Measurements from ENCODE around the gene AGAP9. TPM values are rescaled to one million over a fixed set of nuclear protein-coding genes. Genes with fewer than 3 reads are reported as not detected.
"Not testable (repeated sequence)": the region's sequence is repeated elsewhere in the genome, so short reads cannot be mapped to it uniquely, and the experiment has no call there.

Gene AGAP9
- total RNA-seq, 1 experiment from 2014 or later, result 7.4 TPM

- peaks cover 0 to 12% of the 10 kb centered on the region in 2 experiments; a peak in 2 of 4 replicates for H3K4me1 ChIP-seq (ENCODE audit: control insufficient read depth in 1 of 2, insufficient read depth in 2 of 2, low read length in 2 of 2)
- H3K27ac ChIP-seq (ENCODE audit: low read depth, low read length), result no peak overlapping the region
- TF ChIP-seq ELF1 (IDR thresholded peaks at IDR 0.05; ENCODE audit: borderline replicate concordance, low read depth) (no peak), EZH2 (IDR thresholded peaks at IDR 0.05) (no peak), SIN3A (IDR thresholded peaks at IDR 0.05; ENCODE audit: low read depth) (no peak)
- intact Hi-C loops (cut with micrococcal nuclease), result no loop called here
- DNase-seq (ENCODE audit: low read depth, low spot score) (no peak), ATAC-seq (no peak)
- POLR2A ChIA-PET, result no interaction called here
- H3K27me3 ChIP-seq (ENCODE audit: insufficient read depth, low read length), result no peaks in the 10 kb centered on the region
- RAD21 ChIA-PET (ENCODE audit: low non-redundant PET in 1 of 2, low total read pairs in 2 of 2, uncharacterized antibody in 2 of 2, unreplicated experiment in 2 of 2), result no interaction called here
- H4K20me1 ChIP-seq (ENCODE audit: insufficient read depth), result no peaks in the 10 kb centered on the region
- no peak overlapping the region for H3K9ac ChIP-seq (ENCODE audit: low read length)
- H3K4me3 ChIP-seq (replicated peaks in 1 of 2; ENCODE audit: low read depth in 1 of 2, low read length in 2 of 2), result no peak overlapping the region
- no peak overlapping the region for H3K4me2 ChIP-seq (ENCODE audit: low read length)
- H3K9me2 ChIP-seq (ENCODE audit: insufficient read depth), result no peaks in the 10 kb centered on the region
- H3K9me3 ChIP-seq (ENCODE audit: control insufficient read depth in 1 of 2, insufficient read depth in 1 of 2, low read depth in 1 of 2, low read length in 2 of 2), result no peaks in the 10 kb centered on the region
- BruUV-seq (replicated peaks), result no TSS peak
- H3K79me2 ChIP-seq (ENCODE audit: insufficient read depth, low read length), result no peaks in the 10 kb centered on the region
- no peaks in the 10 kb centered on the region for H3K36me3 ChIP-seq (ENCODE audit: control insufficient read depth in 1 of 2, insufficient read depth in 2 of 2, low read length in 2 of 2)
- CTCF ChIA-PET, result no interaction called here
- H2AFZ ChIP-seq (ENCODE audit: low read depth, low read length, poor library complexity, severe bottlenecking), result no peak overlapping the region
Observed at GRCh38 chr10:47456079-47456785, 67.2 kb downstream of the AGAP9 start.

DNA sequence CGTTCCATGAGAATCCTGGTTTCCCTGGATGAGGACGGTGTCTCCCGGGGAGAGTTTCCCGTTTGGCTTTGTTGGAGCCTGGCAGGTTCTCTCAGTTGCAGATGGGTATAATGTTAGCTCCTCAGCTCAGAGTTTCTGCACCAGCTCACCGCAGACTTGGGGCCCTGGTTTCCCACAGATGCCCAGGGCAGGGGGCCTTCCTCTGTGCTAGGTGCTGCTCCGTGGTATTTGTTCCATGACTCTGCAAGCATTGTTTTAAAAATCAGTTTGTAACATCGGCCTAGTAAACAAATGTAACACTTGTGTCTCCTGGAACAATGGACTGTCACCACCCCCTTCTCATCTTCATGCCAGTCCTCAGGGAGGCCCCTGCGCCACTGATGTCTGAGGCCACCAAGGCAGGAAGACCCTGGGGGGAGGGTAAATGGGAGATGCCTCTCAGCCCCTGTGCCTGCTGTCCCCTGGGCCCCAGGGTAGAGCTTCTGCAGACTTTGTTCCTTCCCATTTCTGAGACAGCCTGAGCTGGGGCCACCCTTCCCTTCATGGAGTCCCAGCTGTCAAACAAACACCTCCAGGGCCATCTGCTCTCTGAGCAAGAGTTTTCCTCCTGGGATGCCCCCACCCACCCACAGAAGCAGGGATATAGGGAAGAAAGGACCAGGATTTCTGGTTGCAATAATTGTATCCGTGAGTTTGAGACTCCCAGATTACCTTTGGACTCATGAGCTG is 67.9 kb downstream of the AGAP9 start:
- DNase-seq (ENCODE audit: low read depth, low spot score); POLR2A ChIA-PET; CTCF ChIA-PET; BruUV-seq (replicated peaks); ATAC-seq; H3K4me3 ChIP-seq (replicated peaks in 1 of 2; ENCODE audit: low read depth in 1 of 2, low read length in 2 of 2); H4K20me1 ChIP-seq (ENCODE audit: insufficient read depth); H3K9me3 ChIP-seq (ENCODE audit: control insufficient read depth in 1 of 2, insufficient read depth in 1 of 2, low read depth in 1 of 2, low read length in 2 of 2); H3K79me2 ChIP-seq (ENCODE audit: insufficient read depth, low read length); H3K27ac ChIP-seq (ENCODE audit: low read depth, low read length); H2AFZ ChIP-seq (ENCODE audit: low read depth, low read length, poor library complexity, severe bottlenecking); H3K4me1 ChIP-seq (ENCODE audit: control insufficient read depth in 1 of 2, insufficient read depth in 2 of 2, low read length in 2 of 2); H3K4me2 ChIP-seq (ENCODE audit: low read length); H3K36me3 ChIP-seq (ENCODE audit: control insufficient read depth in 1 of 2, insufficient read depth in 2 of 2, low read length in 2 of 2); intact Hi-C loops (cut with micrococcal nuclease); H3K27me3 ChIP-seq (ENCODE audit: insufficient read depth, low read length); H3K9ac ChIP-seq (ENCODE audit: low read length); RAD21 ChIA-PET (ENCODE audit: low non-redundant PET in 1 of 2, low total read pairs in 2 of 2, uncharacterized antibody in 2 of 2, unreplicated experiment in 2 of 2); H3K9me2 ChIP-seq (ENCODE audit: insufficient read depth): not testable (repeated sequence)
